NCI-H146 treated with DMSO at 0.1 percent for 48 hours (cell line): ENCODE data around the gene ACSS2.

ENCODE experiments used
- DNase-seq: peaks from one replicate; lab custom pipeline; 2025; ENCODE audit not compliant: unreplicated experiment; lab: John Stamatoyannopoulos, UW

ACSS2 gene

DNA sequence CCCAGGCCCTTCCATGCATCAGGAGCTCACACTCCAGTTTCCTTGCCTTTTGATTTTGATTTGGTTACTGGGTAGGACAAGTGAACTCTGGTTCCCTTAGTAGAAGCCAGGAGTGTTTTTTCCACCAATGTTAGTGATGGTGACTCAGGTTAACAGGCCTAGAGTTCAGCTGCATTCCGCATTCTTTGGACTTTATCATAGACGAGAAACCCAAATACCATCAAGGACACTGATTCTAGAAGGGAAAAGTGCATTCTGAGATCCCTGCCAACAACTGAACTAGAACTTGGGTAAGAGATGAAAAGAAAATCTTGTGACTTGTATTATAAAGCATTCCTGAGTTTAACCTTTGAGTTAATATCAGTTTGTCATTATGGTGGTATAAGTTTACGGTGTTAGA lies 70.2 kb downstream of the ACSS2 start:
- no peak for DNase-seq

DNA sequence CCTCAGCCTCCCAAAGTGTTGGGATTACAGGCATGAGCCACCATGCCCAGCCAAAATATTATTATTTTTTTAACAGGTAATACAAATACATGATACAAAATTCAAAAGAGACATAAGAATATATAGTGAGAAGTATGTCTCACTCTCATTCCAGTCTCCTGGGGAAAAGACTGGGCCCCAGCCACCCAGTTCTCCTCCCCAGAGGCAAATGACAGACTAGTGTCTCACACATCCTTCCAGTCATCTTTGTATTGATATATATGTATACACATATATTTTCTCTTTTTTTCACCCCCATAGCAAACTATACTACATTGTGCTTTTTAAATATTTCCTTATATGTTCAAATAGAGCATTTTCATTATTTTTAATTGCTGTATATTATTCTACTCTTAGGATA lies 70.9 kb downstream of the ACSS2 start:
- DNase-seq = no peak

DNA sequence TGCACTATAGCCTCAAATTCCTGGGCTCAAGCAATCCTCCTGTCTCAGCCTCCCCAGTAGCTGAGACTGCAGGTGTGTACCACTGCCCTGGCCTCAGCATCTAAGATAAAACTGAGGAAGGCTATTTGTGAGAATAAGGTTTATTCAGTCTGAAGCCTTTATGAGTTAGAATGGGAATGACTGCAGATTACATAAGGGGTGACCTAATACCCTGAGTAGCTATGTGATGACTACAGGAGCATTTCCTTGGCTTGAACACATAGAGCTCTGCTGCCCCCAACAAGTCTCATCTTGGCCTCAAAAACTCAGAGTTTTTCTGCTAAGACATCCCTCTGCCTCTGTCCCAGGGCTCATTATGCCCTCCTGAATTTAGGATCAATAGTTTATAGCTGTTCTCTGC lies 71.6 kb downstream of the ACSS2 start:
- DNase-seq = no peak

DNA sequence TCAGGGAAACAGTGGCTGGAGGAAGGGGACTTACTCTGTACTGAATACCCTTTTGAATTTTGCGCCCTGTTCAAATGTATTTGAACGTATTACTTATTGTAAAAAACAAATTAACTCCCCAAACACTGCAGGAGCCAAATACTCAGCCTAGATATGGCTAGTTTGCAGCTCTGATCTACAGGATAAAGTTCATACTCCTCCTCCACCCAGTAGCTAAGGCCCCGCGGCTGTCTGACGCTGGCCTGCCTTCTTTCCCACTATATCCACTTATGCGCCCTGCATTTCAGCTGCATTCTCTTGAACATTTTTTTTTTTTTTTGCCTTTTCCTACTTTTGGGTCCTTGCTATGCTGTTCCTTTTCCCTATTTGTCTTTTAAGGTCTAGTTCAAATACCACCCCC lies 72.7 kb downstream of the ACSS2 start:
- no peak for DNase-seq

DNA sequence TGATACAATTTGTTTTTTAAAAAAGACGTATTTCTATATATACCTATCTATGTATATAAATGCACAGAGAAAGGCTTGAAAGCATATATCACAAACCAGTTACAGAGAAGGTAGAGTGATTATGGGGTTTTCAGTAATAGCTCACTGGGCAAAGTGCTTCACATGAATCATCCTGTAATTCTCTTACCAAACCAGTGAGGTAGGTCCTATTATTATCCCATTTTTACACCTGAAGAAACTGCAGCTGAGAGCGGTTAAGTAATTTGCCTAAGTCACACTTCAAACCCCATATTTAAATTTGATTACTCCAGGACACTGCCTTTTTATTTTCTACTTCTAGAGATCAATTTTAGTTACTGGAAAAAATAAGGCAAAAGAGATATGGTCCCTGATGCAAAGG lies 74.8 kb downstream of the ACSS2 start:
- DNase-seq = no peak

DNA sequence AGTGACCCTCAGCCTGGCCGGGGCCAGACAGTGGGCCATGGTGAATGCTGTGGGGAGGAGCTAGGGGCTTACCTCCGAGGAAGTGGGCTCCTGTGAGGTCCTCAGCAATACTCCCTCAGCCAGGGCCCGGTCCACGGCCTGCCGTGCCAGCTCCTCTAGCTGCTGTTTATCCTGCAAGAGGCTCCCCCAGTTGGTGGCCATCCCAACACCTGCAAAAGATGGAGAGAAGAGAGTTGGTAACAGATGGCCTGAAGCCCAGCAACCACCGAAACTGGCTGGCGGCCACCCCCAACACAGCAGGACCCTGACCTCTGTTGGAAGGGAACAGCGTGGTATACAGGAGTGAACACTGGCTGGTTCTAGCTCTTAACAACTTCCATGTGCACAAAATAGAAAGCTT lies 75.2 kb downstream of the ACSS2 start:
- DNase-seq = no peak

DNA sequence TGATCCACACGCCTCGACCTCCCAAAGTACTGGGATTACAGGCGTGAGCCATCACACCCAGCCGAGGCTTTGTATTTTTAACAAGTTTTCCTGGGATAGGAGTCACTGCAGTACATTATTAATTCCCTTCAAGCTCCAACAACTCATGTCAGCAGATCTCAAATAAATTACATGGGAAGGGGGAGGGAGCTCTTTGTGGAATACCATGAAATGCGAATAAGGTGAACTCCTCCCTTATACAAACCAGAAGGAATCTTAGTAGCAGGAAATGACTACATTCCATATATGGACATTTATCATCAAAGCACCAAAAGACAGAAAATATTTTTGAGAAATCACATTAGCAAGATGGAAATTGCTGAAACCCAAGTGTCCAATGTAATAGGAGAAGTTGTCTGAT lies 76.3 kb downstream of the ACSS2 start:
- DNase-seq = no peak

DNA sequence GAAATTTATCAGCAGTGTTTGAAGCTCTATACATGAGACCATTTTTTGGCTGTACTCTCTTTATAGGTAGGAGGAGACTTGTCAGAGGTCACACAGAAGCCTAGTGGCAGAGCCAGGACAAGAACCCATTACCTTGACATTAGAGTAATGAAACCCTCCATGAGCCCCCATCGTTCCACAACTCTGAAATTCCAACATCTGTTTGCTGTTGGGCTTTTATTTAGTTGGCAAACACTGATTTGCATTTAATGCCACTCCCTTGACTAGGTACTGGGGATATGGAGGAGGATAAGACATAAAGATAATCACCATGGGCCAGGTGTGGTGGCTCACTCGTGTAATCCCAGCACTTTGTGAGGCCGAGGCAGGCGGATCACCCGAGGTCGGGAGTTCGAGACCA lies 77.5 kb downstream of the ACSS2 start:
- no peak for DNase-seq

DNA sequence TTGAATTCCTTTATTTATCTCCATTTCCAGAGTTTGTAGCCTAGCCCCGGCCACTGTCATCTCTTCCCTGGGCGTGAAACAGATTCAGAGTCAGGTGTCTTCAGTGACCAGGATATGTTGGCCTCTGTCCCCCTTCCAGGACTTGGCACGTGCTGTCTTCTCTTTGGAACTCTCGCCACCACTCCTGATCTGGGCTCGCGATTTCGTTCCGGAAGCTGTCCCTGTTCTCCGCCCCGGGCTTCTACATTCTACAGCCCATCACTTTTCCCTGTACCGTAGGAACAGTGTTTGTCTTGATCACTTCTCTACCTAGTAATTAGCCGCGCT lies 78.5 kb downstream of the ACSS2 start:
- DNase-seq = peak; percentile 69

DNA sequence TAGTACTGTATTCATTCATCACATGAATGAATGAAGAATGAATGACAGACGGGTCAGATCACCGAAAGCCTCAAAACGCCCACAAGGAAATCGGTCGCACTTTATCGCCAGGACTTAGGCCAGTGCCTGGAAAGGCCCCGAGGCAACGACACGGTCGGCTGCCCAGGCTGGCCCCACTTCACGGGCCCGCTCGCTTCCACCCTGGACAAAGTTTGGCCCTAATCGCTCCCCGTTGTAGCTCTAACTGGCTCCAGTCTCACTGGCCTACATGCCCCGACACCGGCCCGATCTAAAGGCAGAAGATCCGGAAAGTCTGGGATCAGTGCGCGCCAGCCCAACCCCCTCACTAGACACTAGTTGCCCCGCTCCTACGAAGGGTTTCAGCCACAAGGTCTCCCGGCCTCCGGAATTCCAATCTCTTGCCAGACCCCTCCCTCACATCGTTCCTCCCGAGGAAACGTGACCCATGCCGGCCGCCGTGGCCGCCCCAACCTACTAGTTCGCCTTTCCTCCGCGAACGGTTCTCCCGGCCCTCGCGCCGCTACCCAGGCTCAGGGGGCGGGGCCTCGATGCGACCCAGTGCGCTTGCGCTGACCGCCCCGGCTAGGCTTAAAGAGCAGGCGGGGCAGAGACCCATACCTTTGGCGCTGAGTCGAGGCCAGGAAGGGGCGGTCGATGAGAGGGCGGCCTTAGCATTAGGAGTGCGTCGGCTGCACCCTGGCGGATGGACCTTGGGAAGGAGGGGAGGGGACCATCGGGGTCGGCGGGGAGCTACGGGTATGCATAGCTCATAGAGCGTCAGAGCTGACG lies 79.0 kb downstream of the ACSS2 start, which contains the start of the genes GSS and MYH7B:
Gene GSS (minus strand): TSS at position 576 of the 810 bp plus-strand sequence. CDS start 3,954 bp downstream, outside the sequence.
Gene MYH7B (plus strand): TSS at position 638 of the 810 bp plus-strand sequence. CDS start 22,138 bp downstream, outside the sequence.
- DNase-seq = peak; percentile 95

DNA sequence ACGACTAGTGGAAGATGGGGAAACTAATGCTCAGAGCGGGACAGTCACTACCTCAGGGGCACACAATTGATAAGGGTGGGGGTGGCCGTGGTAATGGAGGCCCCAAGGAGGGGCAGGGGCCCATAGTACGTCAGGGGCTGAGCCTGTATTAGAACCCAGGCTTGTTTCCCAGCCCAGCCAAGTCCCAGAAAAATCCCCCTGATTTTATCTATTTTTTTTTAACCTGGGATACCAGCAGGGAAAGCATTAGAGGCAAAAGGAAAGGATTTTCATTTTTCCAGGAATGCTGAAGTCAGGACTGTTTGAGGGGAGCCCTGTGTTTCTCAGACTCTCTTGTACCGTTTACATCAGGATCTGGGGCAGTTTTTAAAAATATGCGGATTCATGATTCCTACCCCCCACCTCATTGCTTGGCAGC lies 79.6 kb downstream of the ACSS2 start:
- no peak for DNase-seq

DNA sequence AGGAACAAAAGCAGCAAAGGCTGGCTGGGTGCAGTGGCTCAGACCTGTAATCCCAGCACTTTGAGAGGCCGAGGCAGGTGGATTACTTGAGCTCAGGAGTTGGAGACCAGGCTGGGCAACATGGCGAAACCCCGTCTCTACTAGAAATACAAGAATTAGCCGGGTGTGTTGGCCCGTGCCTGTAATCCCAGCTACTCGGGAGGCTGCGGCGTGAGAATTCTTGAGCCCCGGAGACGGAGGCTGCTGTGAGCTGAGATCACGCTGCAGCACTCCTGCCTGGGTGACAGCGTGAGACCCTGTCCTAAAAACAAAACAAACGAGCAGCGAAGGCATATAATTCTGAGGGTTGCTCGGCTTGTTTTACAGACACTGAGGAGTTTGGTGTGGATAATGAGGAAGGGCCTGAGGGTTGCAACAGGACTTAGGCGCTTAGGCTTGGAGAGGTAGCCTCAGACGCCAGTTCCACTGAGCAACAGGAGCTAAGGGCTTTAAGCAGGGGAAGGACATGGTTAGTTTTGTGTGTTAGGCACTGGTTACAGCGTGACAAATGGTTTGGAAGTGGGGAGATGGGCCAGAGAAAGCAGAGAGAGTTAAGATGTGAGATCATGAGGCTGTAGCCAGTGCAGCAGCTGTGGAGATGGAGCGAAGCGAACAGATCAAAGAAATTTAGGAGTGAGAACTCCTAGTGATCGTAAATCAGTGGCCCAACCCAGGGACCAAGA lies 80.5 kb downstream of the ACSS2 start:
- no peak for DNase-seq

DNA sequence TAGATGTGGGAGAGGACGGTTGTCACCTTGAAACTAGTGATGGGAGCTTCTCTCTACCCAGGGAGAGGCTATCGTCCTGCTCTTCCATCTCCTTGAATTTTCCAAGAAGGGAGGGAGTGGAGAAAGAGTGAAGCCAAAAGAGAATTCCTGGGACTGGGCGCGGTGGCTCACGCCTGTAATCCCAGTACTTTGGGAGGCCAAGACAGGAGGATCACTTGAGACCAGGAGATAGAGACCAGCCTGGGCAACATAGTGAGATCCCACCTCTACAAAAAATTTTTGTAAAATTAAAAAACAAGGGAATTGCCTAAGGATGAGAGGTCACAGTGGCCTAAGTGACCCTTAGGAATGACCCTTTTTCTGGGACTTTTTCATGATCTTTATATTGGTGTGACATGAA lies 88.1 kb downstream of the ACSS2 start:
- DNase-seq = no peak

DNA sequence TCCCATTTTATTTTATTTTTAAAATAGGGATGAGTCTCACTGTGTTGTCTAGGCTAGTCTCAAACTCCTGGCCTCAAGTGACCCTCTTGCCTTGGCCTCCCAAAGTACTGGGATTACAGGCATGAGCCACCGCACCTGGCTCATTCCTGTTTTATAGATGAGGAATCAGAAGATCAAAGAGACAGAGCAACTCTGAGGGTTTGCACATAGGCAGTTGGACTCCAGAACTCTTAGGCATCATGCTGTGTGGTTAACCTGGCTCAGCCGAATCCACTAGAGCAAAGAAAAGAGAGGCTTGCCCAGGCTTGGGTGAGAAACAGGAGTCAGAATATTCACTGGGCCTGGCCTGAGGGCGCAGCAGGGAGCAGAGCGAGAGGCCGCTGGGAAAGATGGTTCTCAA lies 88.6 kb downstream of the ACSS2 start:
- no peak for DNase-seq

DNA sequence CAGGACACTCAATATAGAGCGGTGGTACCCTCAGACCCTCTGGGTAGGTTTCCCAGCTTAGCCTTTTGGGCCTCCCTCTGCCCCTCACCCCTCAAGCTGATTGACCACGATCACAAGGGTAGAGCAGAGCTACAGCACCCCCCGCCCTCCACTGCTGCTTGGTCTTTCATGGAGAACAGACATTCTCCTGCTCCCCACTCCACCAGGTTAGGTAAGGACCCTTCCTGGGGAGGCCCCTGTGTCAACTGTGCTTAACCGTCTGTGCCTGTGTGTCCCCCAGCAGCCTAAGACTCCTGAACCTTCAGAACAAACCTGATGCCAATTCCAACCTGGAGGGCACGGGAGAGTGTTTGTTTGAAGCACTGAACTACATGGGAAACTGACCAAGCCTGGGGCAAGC lies 91.0 kb downstream of the ACSS2 start:
- no peak for DNase-seq

DNA sequence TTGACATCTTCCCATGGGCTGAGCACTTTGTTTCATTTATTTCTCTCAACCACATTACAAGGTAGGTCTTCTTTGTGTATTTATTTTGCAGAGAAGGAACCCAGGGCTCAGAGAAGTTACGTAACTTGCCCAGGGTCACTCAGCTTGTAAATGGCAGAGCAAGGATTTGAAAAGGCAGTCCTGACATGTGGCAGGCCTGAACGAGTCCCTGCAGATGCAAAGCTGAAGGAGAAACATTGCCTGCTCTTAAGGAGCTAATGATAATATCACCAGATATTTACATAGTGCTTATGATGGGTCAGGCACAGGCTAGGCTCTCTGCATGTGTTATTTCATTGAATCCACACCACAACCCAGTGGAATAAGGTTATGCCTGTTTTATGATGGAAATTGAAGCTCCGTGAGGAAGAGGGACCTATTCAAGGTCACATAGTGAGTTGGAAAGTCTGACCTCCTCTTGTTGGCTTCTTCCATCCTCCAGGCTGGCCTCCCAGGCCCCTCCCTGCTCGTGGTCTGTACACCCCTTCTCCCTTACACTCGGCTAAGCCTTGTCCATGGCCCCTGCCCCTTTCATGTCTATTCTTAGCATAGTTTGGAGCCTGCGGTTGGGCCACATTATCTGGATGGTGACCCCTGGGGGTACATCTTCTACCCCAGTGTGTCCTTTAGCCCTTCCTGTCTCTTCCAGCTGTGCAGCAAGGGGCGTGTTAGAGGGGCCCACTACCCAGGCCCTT lies 91.8 kb downstream of the ACSS2 start:
- DNase-seq = no peak

DNA sequence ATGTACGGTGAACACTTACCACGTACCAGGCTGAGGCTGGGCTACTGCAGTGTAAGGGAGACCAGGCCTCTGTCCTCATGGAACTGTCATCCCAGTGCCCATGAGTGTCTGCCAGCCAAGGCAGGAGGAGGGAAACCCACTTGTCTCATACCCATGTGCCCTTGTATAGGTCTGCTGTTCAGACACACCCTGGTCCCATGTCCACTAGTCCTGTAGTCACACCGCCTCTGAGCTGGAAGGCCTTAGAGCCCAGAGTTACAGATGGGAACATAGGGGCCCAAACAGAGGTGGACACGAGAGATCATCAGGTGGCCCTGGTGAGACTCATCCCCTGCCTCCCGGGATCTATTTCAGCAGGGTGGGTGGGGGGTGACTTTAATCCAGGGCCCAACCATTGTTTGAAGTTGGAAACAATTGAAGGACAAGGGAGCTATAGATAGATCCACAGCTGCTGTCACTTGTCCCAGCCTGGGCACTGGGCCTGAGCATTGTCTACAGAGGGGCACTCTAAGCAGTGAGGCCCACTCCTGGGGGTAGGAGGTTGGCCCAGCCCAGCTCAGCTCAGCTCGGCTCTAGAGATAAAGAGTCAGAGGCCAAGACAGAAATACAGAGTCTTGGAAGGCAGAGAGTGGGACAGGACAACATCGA lies 93.9 kb downstream of the ACSS2 start:
- no peak for DNase-seq

DNA sequence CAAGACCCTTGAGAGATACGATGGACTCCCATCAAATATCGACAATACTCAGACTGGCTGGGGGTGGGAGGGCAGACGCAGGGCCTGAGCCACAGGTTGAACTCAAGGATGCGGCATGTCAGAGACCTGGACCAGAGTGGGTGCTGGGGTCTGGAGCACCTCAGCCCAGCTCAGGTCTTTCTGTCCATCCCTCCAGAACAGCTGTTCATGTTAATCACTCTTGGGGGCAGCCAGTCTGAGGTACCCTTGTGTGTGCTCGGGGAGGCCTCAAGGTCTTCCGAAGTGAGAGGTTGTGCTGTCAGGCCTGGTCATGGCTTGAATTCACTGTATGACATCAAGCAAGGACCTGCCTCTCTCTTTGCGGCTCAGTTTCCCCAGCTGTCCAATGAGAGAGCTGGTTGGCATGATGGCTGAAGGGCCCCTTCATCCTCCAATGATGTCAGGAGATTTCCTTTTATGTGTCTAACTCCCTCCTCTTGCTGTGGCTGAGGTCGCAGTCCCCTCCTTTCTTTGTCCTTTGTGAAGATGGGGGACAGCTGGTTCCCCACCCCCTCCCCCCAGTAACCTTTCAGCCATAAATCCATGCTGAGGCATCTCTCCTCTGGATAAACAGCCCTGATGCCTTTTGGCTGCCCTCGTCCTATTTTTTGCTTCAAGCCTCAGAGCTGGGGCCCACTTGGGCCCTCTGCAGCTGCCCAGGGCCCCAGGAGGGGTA lies 94.6 kb downstream of the ACSS2 start:
- no peak for DNase-seq

DNA sequence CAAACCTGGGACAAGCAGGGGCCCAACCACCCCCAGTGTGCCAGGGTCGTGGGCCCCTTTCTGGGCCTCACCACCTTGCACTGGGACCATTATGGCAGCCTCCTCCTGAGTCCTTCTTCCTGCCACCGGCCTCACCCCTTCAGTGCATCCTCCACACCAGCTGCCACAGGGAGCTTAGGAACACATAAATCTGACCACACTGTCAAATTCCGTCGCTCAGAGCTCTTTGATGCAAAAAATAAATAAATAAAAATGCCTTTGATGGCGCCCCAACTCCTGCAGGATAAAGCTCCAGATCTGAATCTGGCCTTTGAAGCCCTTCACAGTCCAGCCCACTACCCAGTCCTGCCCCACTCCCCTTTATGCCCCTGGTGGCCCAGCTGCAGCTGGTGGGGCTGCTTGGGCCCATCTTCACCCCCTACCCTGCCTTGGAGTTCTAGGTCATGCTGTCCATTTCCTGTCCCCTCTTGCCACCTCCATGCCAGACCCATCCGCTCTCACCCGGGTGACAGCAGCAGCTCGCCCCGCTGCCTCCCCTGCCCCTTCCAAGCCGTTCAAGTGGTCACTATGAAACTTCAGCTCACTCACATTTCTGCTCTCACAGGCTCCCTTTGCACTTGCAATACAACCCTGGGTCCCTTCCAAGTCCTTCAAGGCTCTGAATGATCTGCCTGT lies 95.3 kb downstream of the ACSS2 start:
- no peak for DNase-seq

DNA sequence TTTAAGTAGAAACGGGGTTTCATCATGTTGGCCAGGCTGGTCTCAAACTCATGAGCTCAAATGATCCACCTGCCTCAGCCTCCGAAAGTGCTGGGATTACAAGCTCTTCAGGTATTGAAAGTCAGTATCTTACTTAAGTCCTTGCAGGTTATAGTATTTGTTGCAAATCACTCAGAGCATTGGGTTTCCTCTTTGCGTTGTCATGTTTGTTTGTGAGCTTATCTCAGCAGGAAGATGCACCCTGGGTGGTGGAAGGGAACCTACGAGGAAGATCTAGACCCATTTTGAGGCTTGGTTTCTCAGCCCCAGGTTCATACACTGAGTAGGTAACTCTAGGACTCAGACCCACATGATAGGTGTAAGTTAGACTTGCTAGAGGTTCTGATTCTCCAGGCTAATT lies 97.8 kb downstream of the ACSS2 start:
- DNase-seq = no peak
